A549 (cell line): Measurements from ENCODE around the gene GRIK1. TPM values are rescaled to one million over a fixed set of nuclear protein-coding genes. Genes with fewer than 3 reads are reported as not detected.

Experiments
- ATAC-seq, 2 experiments: fragments of 200-7000 bp in 1 of 2; fragments of >200 bp in 1 of 2; cut with Nextera tagmentation in 1 of 2; cut with Tn5 transposase in 1 of 2; 3 replicates each; pipeline versions ENCODE4 v1.8.0 to v1.9.1; 2018 to 2020; ENCODE audit warnings: mild to moderate bottlenecking in 1 of 2, moderate library complexity in 1 of 2
- CTCF ChIA-PET: fragments of 300-600 bp; sonication (Branson Sonifier 250); formaldehyde crosslinking; extraction: SDS; loops from one replicate; lab custom pipeline; 2021; ENCODE audit warnings: antibody characterized with exemption, inconsistent platforms; lab: Yijun Ruan, JAX
- POLR2A ChIA-PET: fragments of 350-600 bp; formaldehyde crosslinking; extraction: SDS; loops from one replicate; lab custom pipeline; 2021; ENCODE audit warnings: antibody characterized with exemption, inconsistent platforms; lab: Yijun Ruan, JAX
- DNase-seq, 2 experiments: peaks; one replicate each; pipeline versions ENCODE4 v3.0.0 to v3.0.0-alpha.2; 2011 to 2016; ENCODE audit warnings: low read depth in 1 of 2, low spot score in 1 of 2
- FAIRE-seq: peaks from 2 replicates; lab custom pipeline; 2011; peaks lifted over from hg19 to GRCh38; lab: Jason Lieb, UNC
- H3K27ac ChIP-seq, 2 experiments: fragments of >200 bp; sonication (Bioruptor Twin); formaldehyde crosslinking; 3 replicates each; pipeline ENCODE4 v1.5.1; 2016 to 2017
- H3K4me1 ChIP-seq: fragments of >200 bp; sonication (Bioruptor Twin); formaldehyde crosslinking; 3 replicates; pipeline ENCODE4 v1.6.1; 2016
- H3K4me2 ChIP-seq: fragments of >200 bp; sonication (Bioruptor Twin); formaldehyde crosslinking; 3 replicates; pipeline ENCODE4 v1.6.1; 2016
- H3K4me3 ChIP-seq: fragments of >200 bp; sonication (Bioruptor Twin); formaldehyde crosslinking; 3 replicates; pipeline ENCODE4 v1.5.1; 2016
- H3K9me3 ChIP-seq: fragments of >200 bp; sonication (Bioruptor Twin); formaldehyde crosslinking; 3 replicates; pipeline ENCODE4 v1.6.1; 2016
- ATOH8 ChIP-seq: fragments of 250-450 bp; sonication (Bioruptor Pico); IDR thresholded peaks from 2 replicates; pipeline ENCODE4 v1.5.0; 2020; ENCODE audit warnings: low read depth, mild to moderate bottlenecking, moderate library complexity
- BCL3 ChIP-seq: fragments of >200 bp; sonication (Bioruptor Twin); formaldehyde crosslinking; IDR thresholded peaks from 3 replicates; pipeline ENCODE4 v1.6.1; 2016
- CBX2 ChIP-seq: fragments of 200-600 bp; sonication (generic); IDR thresholded peaks from 2 replicates; pipeline ENCODE4 v1.6.1; 2016; ENCODE audit warnings: low read depth, mild to moderate bottlenecking, borderline replicate concordance
- CEBPB ChIP-seq, 2 experiments: fragments of >200 bp in 1 of 2; sonication (Bioruptor Twin) in 1 of 2; formaldehyde crosslinking in 1 of 2; IDR thresholded peaks; 2 replicates each; pipeline ENCODE4 v1.6.1; 2012 to 2016
- CHD2 ChIP-seq: fragments of 150-350 bp; IDR thresholded peaks from 2 replicates; pipeline ENCODE4 v1.6.1; 2014; ENCODE audit warnings: low read length; ENCODE audit not compliant: partially characterized antibody
- CTCF ChIP-seq: fragments of >200 bp; sonication (Bioruptor Twin); formaldehyde crosslinking; IDR thresholded peaks from 3 replicates; pipeline ENCODE4 v1.5.1; 2016
- EHMT2 ChIP-seq: fragments of 200-600 bp; sonication (generic); IDR thresholded peaks from 2 replicates; pipeline ENCODE4 v1.6.1; 2016; ENCODE audit warnings: antibody characterized with exemption, low read depth, mild to moderate bottlenecking, moderate library complexity
- FOSB ChIP-seq: fragments of 250-450 bp; sonication (Bioruptor Pico); IDR thresholded peaks from 2 replicates; pipeline ENCODE4 v1.5.0; 2020; ENCODE audit warnings: mild to moderate bottlenecking, moderate library complexity
- FOSL2 ChIP-seq, 2 experiments: fragments of 450-650 bp in 1 of 2; fragments of >200 bp in 1 of 2; sonication (Bioruptor Twin) in 1 of 2; formaldehyde crosslinking; IDR thresholded peaks; 2 replicates each; pipeline versions ENCODE4 v1.5.0 to v1.6.1; 2016 to 2020; ENCODE audit warnings: mild to moderate bottlenecking in 1 of 2, moderate library complexity in 1 of 2
- GATA3 ChIP-seq: IDR thresholded peaks from 2 replicates; pipeline ENCODE4 v1.6.1; 2012; ENCODE audit warnings: borderline replicate concordance
- HMGXB4 ChIP-seq: fragments of 250-450 bp; sonication (Bioruptor Pico); IDR thresholded peaks from 2 replicates; pipeline ENCODE4 v1.5.0; 2021; ENCODE audit warnings: mild to moderate bottlenecking, moderate library complexity, borderline replicate concordance
- HOXB5 ChIP-seq: fragments of 250-450 bp; sonication (Bioruptor Pico); IDR thresholded peaks from 2 replicates; pipeline ENCODE4 v1.5.0; 2020; ENCODE audit warnings: mild to moderate bottlenecking, moderate library complexity
- MAX ChIP-seq: IDR thresholded peaks from 2 replicates; pipeline ENCODE4 v1.6.1; 2012
- MAZ ChIP-seq: fragments of 150-350 bp; IDR thresholded peaks from 2 replicates; pipeline ENCODE4 v1.6.1; 2014; ENCODE audit warnings: antibody characterized with exemption, low read depth, low read length, borderline replicate concordance
- MYC ChIP-seq: IDR thresholded peaks from 2 replicates; pipeline ENCODE4 v1.6.1; 2012; ENCODE audit warnings: mild to moderate bottlenecking, inconsistent platforms, low read length, improper control_type of control experiment, borderline replicate concordance
- NFE2L2 ChIP-seq: fragments of 150-350 bp; conservative IDR thresholded peaks from 2 replicates; pipeline ENCODE4 v1.6.1; 2014; ENCODE audit warnings: low read length
- NR3C1 ChIP-seq: fragments of >200 bp; sonication (Bioruptor Twin); formaldehyde crosslinking; IDR thresholded peaks from 3 replicates; pipeline ENCODE4 v1.6.1; 2017
- PBX3 ChIP-seq: IDR thresholded peaks from 2 replicates; pipeline ENCODE4 v1.6.1; 2012
- POLR2AphosphoS2 ChIP-seq: conservative IDR thresholded peaks from 2 replicates; pipeline ENCODE4 v1.6.1; 2012; ENCODE audit warnings: low read length, improper control_type of control experiment, inconsistent platforms
- RAD21 ChIP-seq, 2 experiments: fragments of >200 bp in 1 of 2; sonication (Bioruptor Twin) in 1 of 2; formaldehyde crosslinking in 1 of 2; IDR thresholded peaks in 1 of 2; conservative IDR thresholded peaks in 1 of 2; 2 replicates in 1 of 2; 3 replicates in 1 of 2; pipeline ENCODE4 v1.6.1; 2012 to 2018; ENCODE audit warnings: inconsistent platforms in 1 of 2
- RARB ChIP-seq: fragments of 250-450 bp; sonication (Bioruptor Pico); IDR thresholded peaks from 2 replicates; pipeline ENCODE4 v1.8.0; 2021; ENCODE audit warnings: mild to moderate bottlenecking, moderate library complexity
- RCOR1 ChIP-seq: fragments of 150-350 bp; IDR thresholded peaks from 2 replicates; pipeline ENCODE4 v1.6.1; 2014; ENCODE audit warnings: antibody characterized with exemption, low read length, low read depth
- SMC3 ChIP-seq: fragments of >200 bp; sonication (Bioruptor Twin); formaldehyde crosslinking; IDR thresholded peaks from 3 replicates; pipeline ENCODE4 v1.6.1; 2018; ENCODE audit warnings: inconsistent platforms
- TFCP2L1 ChIP-seq: fragments of 250-450 bp; sonication (Bioruptor Pico); IDR thresholded peaks from 2 replicates; pipeline ENCODE4 v1.5.0; 2021; ENCODE audit warnings: mild to moderate bottlenecking
- ZFP36 ChIP-seq: fragments of 450-650 bp; IDR thresholded peaks from 2 replicates; pipeline ENCODE4 v1.6.1; 2014; ENCODE audit warnings: borderline replicate concordance; ENCODE audit not compliant: partially characterized antibody
- ZSCAN20 ChIP-seq: fragments of 250-450 bp; sonication (Bioruptor Pico); IDR thresholded peaks from 2 replicates; pipeline ENCODE4 v1.8.0; 2022; ENCODE audit warnings: mild to moderate bottlenecking, moderate library complexity
- WGBS: methylation state at CpG from one replicate; pipeline ENCODE4 v1.1.6; 2017; ENCODE audit errors: missing lambda C conversion rate; 5-methylcytosine and 5-hydroxymethylcytosine counted together
- polyA plus RNA-seq, 4 experiments: library from polyadenylated mRNA; depleted of rRNA in 3 of 4; stranded (reverse); fragments of >200 nt; fragmentation: RNase III in 1 of 4; extraction: RNeasy Plus Mini Kit Qiagen cat#74134 plus additional on column Dnase treatment in 1 of 4; gene quantifications; 2 replicates in 3 of 4; 3 replicates in 1 of 4; pipeline ENCODE4 v1.2.3, GENCODE V29; 2011 to 2017

GRIK1 gene
- polyA plus RNA-seq, 2 of the 4 experiments (the other 2 are of a cell fraction) = not detected

- FAIRE-seq (no peak), DNase-seq (no peak), ATAC-seq (no peak)
- ChIA-PET CTCF (no interaction called here), POLR2A (no interaction called here)
- Histone ChIP-seq H3K27ac (no peak overlapping the region), H3K4me1 (no peaks in the 10 kb centered on the region), H3K4me2 (no peak overlapping the region), H3K9me3 (no peaks in the 10 kb centered on the region), H3K4me3 (no peak overlapping the region)
- TF ChIP-seq RCOR1 (no peak), MAZ (no peak), NR3C1 (no peak), BCL3 (no peak), MYC (no peak), FOSB (CRISPR knock-in tag) (no peak), MAX (no peak), SMC3 (no peak)
- WGBS = 21% methylated on average over 1 of the region's 1 CpG
Observed at GRCh38 chr21:29501451-29501850, 438.3 kb downstream of the GRIK1 start.

- FAIRE-seq (no peak), ATAC-seq (peak; percentile 84 to 98)
- Histone ChIP-seq H3K27ac (no peak overlapping the region), H3K4me3 (no peak overlapping the region)
- CTCF ChIA-PET = interaction anchor here (0.6 to 1.9 kb wide), 6 partner anchors 16 to 598 kb away, joined by 3 to 7 read pairs (median 3); no protein-coding TSS in a partner anchor
- peak; percentile 13; the same call in 1 of the 3 replicates for TF ChIP-seq SMC3
- TF ChIP-seq CTCF = peak; percentile 43
- TF ChIP-seq CEBPB (IDR thresholded peaks at IDR 0.05) = no peak
- TF ChIP-seq FOSL2 (IDR thresholded peaks at IDR 0.05) = no peak
- no peak for TF ChIP-seq FOSL2 (CRISPR knock-in tag; IDR thresholded peaks at IDR 0.05)
- TF ChIP-seq RAD21 (conservative IDR thresholded peaks at IDR 0.05 in 1 of 2, IDR thresholded peaks at IDR 0.05 in 1 of 2) = peak; percentile 27 to 47; a peak in 2 of 5 replicates
- TF ChIP-seq, all 56 proteins: peak for 3
- DNase-seq = peak; percentile 21 to 51
- H3K4me1 ChIP-seq = no peaks in the 10 kb centered on the region
- no peak overlapping the region for H3K4me2 ChIP-seq
- POLR2A ChIA-PET = no interaction called here
- 56% methylated on average over 9 of the region's 10 CpGs for WGBS
- no peaks in the 10 kb centered on the region for H3K9me3 ChIP-seq
Observed at GRCh38 chr21:29499734-29500343, 440.0 kb downstream of the GRIK1 start.

GRCh38 chr21:29499229-29499628 lies 440.6 kb downstream of the GRIK1 start:
- CTCF ChIA-PET = interaction anchor here (0.6 to 1.9 kb wide), 5 partner anchors 15 to 598 kb away, joined by 3 to 7 read pairs (median 3); no protein-coding TSS in a partner anchor
- Histone ChIP-seq H3K4me2 (no peak overlapping the region), H3K4me3 (no peak overlapping the region), H3K4me1 (no peaks in the 10 kb centered on the region), H3K9me3 (no peaks in the 10 kb centered on the region), H3K27ac (no peak overlapping the region)
- POLR2A ChIA-PET = no interaction called here
- DNase-seq (no peak), ATAC-seq (peak in 1 of 2 experiments; percentile 28; a peak in 2 of 6 replicates), FAIRE-seq (no peak)
- 65% methylated on average over 4 of the region's 4 CpGs for WGBS
- TF ChIP-seq ZFP36 (no peak), NFE2L2 (no peak), EHMT2 (no peak), CHD2 (no peak), POLR2AphosphoS2 (no peak), HMGXB4 (CRISPR knock-in tag) (no peak), NR3C1 (no peak), GATA3 (no peak), ZSCAN20 (CRISPR knock-in tag) (no peak), TFCP2L1 (CRISPR knock-in tag) (no peak), ATOH8 (no peak), HOXB5 (no peak), RCOR1 (no peak), RARB (CRISPR knock-in tag) (no peak), CBX2 (no peak), PBX3 (no peak), RAD21 (conservative IDR thresholded peaks at IDR 0.05 in 1 of 2, IDR thresholded peaks at IDR 0.05 in 1 of 2) (no peak)
